Neutrophil (primary cell): ENCODE results near the gene TSR1.
A peak's percentile ranks its signal among the peaks of the same experiment; 100 is the strongest.

ENCODE experiments used
- H3K27ac ChIP-seq: fragments of 200-600 bp; sonication (generic); 2 replicates; pipeline ENCODE4 v1.5.1; 2016; ENCODE audit warnings: mild to moderate bottlenecking, moderate library complexity
- H3K27me3 ChIP-seq: fragments of 200-600 bp; sonication (generic); 2 replicates; pipeline ENCODE4 v1.6.0; 2016; ENCODE audit warnings: mild to moderate bottlenecking
- H3K36me3 ChIP-seq: fragments of 200-600 bp; sonication (generic); 2 replicates; pipeline ENCODE4 v1.5.1; 2017
- H3K4me1 ChIP-seq, 2 experiments: fragments of 200-600 bp in 1 of 2; sonication (generic) in 1 of 2; 1 replicate in 1 of 2; 2 replicates in 1 of 2; pipeline versions ENCODE4 v1.5.1 to v1.6.1; 2013 to 2016; ENCODE audit warnings: low read depth in 1 of 2, low read length in 1 of 2, mild to moderate bottlenecking in 1 of 2, moderate library complexity in 1 of 2; ENCODE audit not compliant: control insufficient read depth in 1 of 2, insufficient read depth in 1 of 2
- H3K4me3 ChIP-seq, 2 experiments: fragments of 200-600 bp in 1 of 2; sonication (generic) in 1 of 2; 1 replicate in 1 of 2; 2 replicates in 1 of 2; pipeline ENCODE4 v1.5.1; 2013 to 2016; ENCODE audit warnings: low read depth in 1 of 2, low read length in 1 of 2, mild to moderate bottlenecking in 1 of 2, moderate library complexity in 1 of 2
- H3K9me3 ChIP-seq: fragments of 200-600 bp; sonication (generic); 2 replicates; pipeline ENCODE4 v1.5.1; 2016
- CTCF ChIP-seq: fragments of 200-600 bp; sonication (generic); IDR thresholded peaks from 2 replicates; pipeline ENCODE4 v1.5.1; 2016; ENCODE audit warnings: antibody characterized with exemption

Gene TSR1

GRCh38 chr17:2295575-2295974 lies 40.7 kb downstream of the TSR1 start:
- no peaks in the 10 kb centered on the region for H3K9me3 ChIP-seq
- peaks cover 72% of the 10 kb centered on the region for H3K36me3 ChIP-seq
- H3K4me3 ChIP-seq, result no peak overlapping the region
- H3K27me3 ChIP-seq, result no peaks in the 10 kb centered on the region
- H3K4me1 ChIP-seq, result peaks cover 14 to 18% of the 10 kb centered on the region in 2 experiments
- TF ChIP-seq CTCF, result no peak
- H3K27ac ChIP-seq, result no peak overlapping the region

- no peaks in the 10 kb centered on the region for H3K27me3 ChIP-seq
- H3K4me1 ChIP-seq, result no peaks in the 10 kb centered on the region
- H3K36me3 ChIP-seq, result peaks cover 97% of the 10 kb centered on the region
- no peak overlapping the region for H3K27ac ChIP-seq
- no peak overlapping the region for H3K4me3 ChIP-seq
- no peak for TF ChIP-seq CTCF
- H3K9me3 ChIP-seq, result no peaks in the 10 kb centered on the region
Observed at GRCh38 chr17:2292100-2292499, 44.2 kb downstream of the TSR1 start.

GRCh38 chr17:2289878-2290478 lies 46.3 kb downstream of the TSR1 start:
- Histone ChIP-seq H3K9me3 (no peaks in the 10 kb centered on the region), H3K27ac (no peak overlapping the region), H3K36me3 (peaks cover 81% of the 10 kb centered on the region), H3K4me1 (no peaks in the 10 kb centered on the region), H3K27me3 (no peaks in the 10 kb centered on the region), H3K4me3 (no peak overlapping the region)
- no peak for TF ChIP-seq CTCF

GRCh38 chr17:2283302-2283701 lies 53.0 kb downstream of the TSR1 start:
- H3K9me3 ChIP-seq, result no peaks in the 10 kb centered on the region
- peaks cover 15 to 19% of the 10 kb centered on the region in 2 experiments for H3K4me1 ChIP-seq
- no peak for TF ChIP-seq CTCF
- no peaks in the 10 kb centered on the region for H3K27me3 ChIP-seq
- H3K36me3 ChIP-seq, result peaks cover 70% of the 10 kb centered on the region
- H3K4me3 ChIP-seq, result no peak overlapping the region
- peak overlapping the region; percentile 12 for H3K27ac ChIP-seq

GRCh38 chr17:2282297-2282873 lies 53.9 kb downstream of the TSR1 start:
- peaks cover 15 to 19% of the 10 kb centered on the region in 2 experiments for H3K4me1 ChIP-seq
- H3K9me3 ChIP-seq, result no peaks in the 10 kb centered on the region
- H3K27me3 ChIP-seq, result no peaks in the 10 kb centered on the region
- H3K36me3 ChIP-seq, result peaks cover 61% of the 10 kb centered on the region
- H3K4me3 ChIP-seq, result no peak overlapping the region
- TF ChIP-seq CTCF, result no peak
- peak overlapping the region; percentile 53 for H3K27ac ChIP-seq
